Sigmoid colon (tissue), 7 donors: ENCODE results near the gene FGF10. TPM values are rescaled to one million over a fixed set of nuclear protein-coding genes. Genes with fewer than 3 reads are reported as not detected.
A peak's percentile ranks its signal among the peaks of the same experiment; 100 is the strongest.

Experiments
- DNase-seq: peaks from one replicate; pipeline ENCODE4 v3.0.0-alpha.2; 2019
- H3K27ac ChIP-seq, 4 donors: fragments of 200-600 bp; sonication (generic); one replicate each; pipeline ENCODE4 v1.5.1; 2016 to 2019; ENCODE audit warnings: mild to moderate bottlenecking in 1 of 4
- H3K27me3 ChIP-seq, 3 donors: fragments of 200-600 bp; sonication (generic); one replicate each; pipeline ENCODE4 v1.5.1; 2019; ENCODE audit warnings: mild to moderate bottlenecking in 1 of 3
- H3K36me3 ChIP-seq, 4 donors: fragments of 200-600 bp; sonication (generic); one replicate each; pipeline ENCODE4 v1.5.1; 2016 to 2019
- H3K4me1 ChIP-seq, 4 donors: fragments of 200-600 bp; sonication (generic); one replicate each; pipeline ENCODE4 v1.5.1; 2017 to 2019
- H3K4me3 ChIP-seq, 4 donors: fragments of 200-600 bp; sonication (generic); one replicate each; pipeline ENCODE4 v1.5.1; 2017 to 2019; ENCODE audit warnings: mild to moderate bottlenecking in 2 of 4, moderate library complexity in 1 of 4
- H3K9me3 ChIP-seq, 4 donors: fragments of 200-600 bp in 3 of 4; sonication (generic) in 3 of 4; one replicate each; pipeline versions ENCODE4 v1.5.1 to v1.6.1; 2013 to 2019
- EP300 ChIP-seq, 4 donors: sonication (generic); formaldehyde crosslinking; IDR thresholded peaks; one replicate each; pipeline ENCODE4 v1.6.1; 2017; ENCODE audit warnings: antibody characterized with exemption in 4 of 4
- POLR2A ChIP-seq, 2 donors: fragments of 450-650 bp; IDR thresholded peaks; one replicate each; pipeline ENCODE4 v1.6.1; 2016; ENCODE audit warnings: antibody characterized with exemption in 2 of 2, mild to moderate bottlenecking in 2 of 2, moderate library complexity in 2 of 2
- POLR2AphosphoS5 ChIP-seq, 4 donors: sonication (generic); formaldehyde crosslinking; IDR thresholded peaks; one replicate each; pipeline ENCODE4 v1.6.1; 2017; ENCODE audit warnings: antibody characterized with exemption in 4 of 4
- WGBS, 2 donors: extraction: QIAGEN DNeasy Blood & Tissue Kit; methylation state at CpG; one replicate each; pipeline ENCODE4 v1.1.7; 2013; 5-methylcytosine and 5-hydroxymethylcytosine counted together
- intact Hi-C: fragments of 100-400 bp; cut with DNase I; formaldehyde crosslinking; loops from one replicate; pipeline ENCODE4 v1.15.1; 2023
- polyA plus RNA-seq, 3 donors: library from polyadenylated mRNA; stranded (reverse); fragments of 200-250 nt; gene quantifications; one replicate each; pipeline ENCODE4 v1.2.3, GENCODE V29; 2013
- total RNA-seq, 4 donors: library from RNA; depleted of rRNA; stranded (reverse); fragments of >200 nt; gene quantifications; one replicate each; pipeline ENCODE4 v1.1.0, GENCODE V29; 2016
- TF ChIP-seq, protein P1 (sequence below), 4 experiments: fragments of 450-650 bp in 3 of 4; fragments of 200-600 bp in 1 of 4; IDR thresholded peaks; one replicate each; pipeline ENCODE4 v1.5.1; 2016 to 2019; ENCODE audit warnings: antibody characterized with exemption in 4 of 4, mild to moderate bottlenecking in 3 of 4, moderate library complexity in 2 of 4
- donor health status: healthy with polysubstance abuse.
- donor health status: Bipolar disorder and iron deficiency.
- donor health status: healthy.

Gene FGF10
- total and polyA plus RNA-seq, 7 donors: 0.92 to 44.9 (median 25.8) TPM

DNA sequence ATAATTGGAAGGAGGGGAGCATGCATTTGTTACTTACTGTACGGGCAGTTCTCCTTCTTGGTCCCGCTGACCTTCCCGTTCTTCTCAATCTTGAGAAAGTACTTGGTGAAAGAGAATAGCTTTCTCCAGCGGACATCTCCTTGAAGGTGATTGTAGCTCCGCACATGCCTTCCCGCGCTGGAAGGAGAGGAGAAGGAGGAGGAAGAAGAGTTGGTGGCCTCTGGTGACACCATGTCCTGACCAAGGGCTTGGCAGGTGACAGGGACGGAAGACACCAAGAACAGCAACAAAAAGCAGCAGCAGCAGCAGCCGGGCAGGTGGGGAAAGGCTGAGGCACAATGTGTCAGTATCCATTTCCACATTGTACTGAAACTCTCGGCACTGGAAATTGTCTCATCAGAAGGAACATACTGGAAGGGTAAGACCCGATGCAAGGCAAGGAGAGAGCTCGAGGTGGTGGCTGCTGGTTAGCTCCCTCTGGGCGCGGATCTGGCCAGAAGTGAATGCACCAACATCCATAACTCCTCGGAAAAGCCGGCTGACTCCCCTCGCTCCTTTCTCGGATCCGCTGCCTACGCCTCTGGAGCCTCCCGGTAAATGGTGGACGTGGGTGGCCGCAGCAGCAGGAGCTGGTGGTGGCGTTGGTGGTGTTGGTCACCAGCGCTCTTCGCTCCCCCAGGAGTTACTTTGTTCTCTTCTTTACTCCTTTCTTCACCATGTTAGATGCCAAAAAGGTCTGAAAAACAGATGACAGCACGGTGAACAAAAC is 715 bp downstream of the FGF10 start:
- intact Hi-C loops: loop anchor here (5.0 to 10.0 kb wide), 2 partner anchors 54 to 616 kb away; no protein-coding TSS in a partner anchor
- no peak for TF ChIP-seq EP300 (IDR thresholded peaks at IDR 0.05)
- peak in 2 of 4 donors; percentile 17 to 24 for TF ChIP-seq POLR2AphosphoS5 (IDR thresholded peaks at IDR 0.05)

DNA sequence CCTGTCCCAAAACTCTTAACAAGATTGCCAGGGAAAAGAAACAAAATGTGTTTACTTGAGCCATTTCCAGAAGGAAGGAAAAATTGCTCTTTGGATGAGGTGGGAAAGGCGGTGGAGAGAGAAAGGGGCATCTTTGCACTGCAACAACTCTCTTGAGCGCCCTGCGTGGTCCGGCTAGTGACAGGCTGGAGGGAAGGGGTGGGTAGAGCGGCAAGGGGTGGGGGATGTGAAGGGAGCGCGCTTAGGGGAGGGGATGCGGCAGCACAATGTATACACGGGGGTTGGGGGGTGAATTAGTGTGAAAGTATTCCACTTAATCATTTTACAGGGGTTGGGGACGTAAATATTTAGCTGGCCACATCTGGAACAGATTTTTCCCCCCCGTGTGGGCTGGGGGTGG is 1.3 kb downstream of the FGF10 start:
- intact Hi-C loops: loop anchor here (5.0 to 10.0 kb wide), 2 partner anchors 53 to 616 kb away; no protein-coding TSS in a partner anchor
- no peak for DNase-seq
- Histone ChIP-seq H3K4me3 (peak overlapping the region; percentile 57 to 60 (median 59)), H3K9me3 (no peaks in the 10 kb centered on the region), H3K4me1 (peaks cover 0 to 21% (median 11%) of the 10 kb centered on the region in 4 donors), H3K36me3 (no peaks in the 10 kb centered on the region), H3K27ac (peak overlapping the region; percentile 63 to 85 (median 81)), H3K27me3 (no peaks in the 10 kb centered on the region)
- 8 to 32% methylated on average over 11 of the region's 11 CpGs for WGBS, 2 donors
- TF ChIP-seq POLR2AphosphoS5 (IDR thresholded peaks at IDR 0.05) (no peak), POLR2A (IDR thresholded peaks at IDR 0.05) (no peak), EP300 (IDR thresholded peaks at IDR 0.05) (no peak)
- TF ChIP-seq, protein P1, sequence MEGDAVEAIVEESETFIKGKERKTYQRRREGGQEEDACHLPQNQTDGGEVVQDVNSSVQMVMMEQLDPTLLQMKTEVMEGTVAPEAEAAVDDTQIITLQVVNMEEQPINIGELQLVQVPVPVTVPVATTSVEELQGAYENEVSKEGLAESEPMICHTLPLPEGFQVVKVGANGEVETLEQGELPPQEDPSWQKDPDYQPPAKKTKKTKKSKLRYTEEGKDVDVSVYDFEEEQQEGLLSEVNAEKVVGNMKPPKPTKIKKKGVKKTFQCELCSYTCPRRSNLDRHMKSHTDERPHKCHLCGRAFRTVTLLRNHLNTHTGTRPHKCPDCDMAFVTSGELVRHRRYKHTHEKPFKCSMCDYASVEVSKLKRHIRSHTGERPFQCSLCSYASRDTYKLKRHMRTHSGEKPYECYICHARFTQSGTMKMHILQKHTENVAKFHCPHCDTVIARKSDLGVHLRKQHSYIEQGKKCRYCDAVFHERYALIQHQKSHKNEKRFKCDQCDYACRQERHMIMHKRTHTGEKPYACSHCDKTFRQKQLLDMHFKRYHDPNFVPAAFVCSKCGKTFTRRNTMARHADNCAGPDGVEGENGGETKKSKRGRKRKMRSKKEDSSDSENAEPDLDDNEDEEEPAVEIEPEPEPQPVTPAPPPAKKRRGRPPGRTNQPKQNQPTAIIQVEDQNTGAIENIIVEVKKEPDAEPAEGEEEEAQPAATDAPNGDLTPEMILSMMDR (IDR thresholded peaks at IDR 0.05): no peak

More for the DNA sequence above, 715 bp downstream of the FGF10 start:
- Histone ChIP-seq H3K4me1 (peaks cover 0 to 16% (median 11%) of the 10 kb centered on the region in 4 donors), H3K27me3 (no peaks in the 10 kb centered on the region), H3K36me3 (no peaks in the 10 kb centered on the region), H3K4me3 (peak overlapping the region; percentile 57 to 60 (median 59)), H3K9me3 (no peaks in the 10 kb centered on the region), H3K27ac (peak overlapping the region; percentile 63 to 85 (median 81))
- DNase-seq: peak; percentile 77
- WGBS, 2 donors: 4 to 15% methylated on average over 27 of the region's 27 CpGs

DNA sequence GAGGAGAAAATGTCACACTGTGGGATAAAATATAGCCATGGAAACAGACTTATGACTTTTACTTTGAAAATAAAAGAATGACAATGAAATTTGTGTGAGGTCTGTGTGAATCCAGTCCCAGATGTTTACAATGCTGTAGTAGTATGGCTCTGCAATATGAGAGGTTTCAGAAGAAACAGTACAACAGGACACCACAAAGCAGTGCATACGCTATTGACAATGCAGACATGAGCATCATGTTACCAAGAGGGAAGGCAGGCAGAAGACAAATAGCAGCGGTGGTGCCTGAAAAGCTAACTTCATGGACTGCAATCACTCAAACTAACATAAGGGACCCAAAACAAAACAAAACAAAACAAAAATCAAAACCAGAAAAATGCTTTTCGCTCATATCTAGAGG is 1.8 kb downstream of the FGF10 start:
- no peak for DNase-seq
- Histone ChIP-seq H3K36me3 (no peaks in the 10 kb centered on the region), H3K4me1 (peaks cover 0 to 21% (median 11%) of the 10 kb centered on the region in 4 donors), H3K27ac (peak overlapping the region in 3 of 4 donors; percentile 79 to 85 (median 83)), H3K4me3 (peak overlapping the region; percentile 57 to 60 (median 59)), H3K9me3 (no peaks in the 10 kb centered on the region), H3K27me3 (no peaks in the 10 kb centered on the region)
- intact Hi-C loops: loop anchor here (5.0 to 10.0 kb wide), 2 partner anchors 53 to 615 kb away; no protein-coding TSS in a partner anchor
- TF ChIP-seq POLR2AphosphoS5 (IDR thresholded peaks at IDR 0.05): peak in 2 of 4 donors; percentile 15 to 21
- TF ChIP-seq, protein P1 (IDR thresholded peaks at IDR 0.05): no peak
- 15 to 20% methylated on average over 3 of the region's 3 CpGs for WGBS, 2 donors

DNA sequence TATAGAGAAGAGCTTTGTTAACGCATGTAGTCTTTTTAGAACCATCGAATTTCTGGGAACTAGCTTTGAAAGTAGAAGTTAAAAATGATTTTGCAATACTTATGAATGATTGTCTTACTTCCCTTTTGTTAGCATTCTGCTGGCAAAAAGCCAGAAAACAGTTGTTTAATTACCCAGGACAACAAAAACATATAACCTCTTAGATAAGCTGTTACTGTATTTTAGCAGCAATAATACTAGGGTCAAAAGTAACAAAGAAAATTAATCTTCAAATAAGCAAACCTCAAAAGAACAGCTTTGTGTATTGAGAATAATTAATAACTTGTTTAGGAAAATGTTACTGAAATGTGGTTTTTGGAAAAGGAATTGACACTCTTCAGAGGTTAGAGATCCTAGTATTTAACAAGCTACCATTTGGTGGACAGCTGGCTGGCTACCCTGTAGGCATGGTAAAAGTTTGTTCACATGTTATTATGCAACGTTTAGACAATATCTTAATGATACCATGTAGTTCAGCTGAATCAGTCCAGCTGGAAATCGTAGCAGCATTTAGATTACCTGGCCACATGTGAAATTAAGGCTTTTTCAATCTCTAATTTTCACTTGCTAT is 3.8 kb downstream of the FGF10 start:
- intact Hi-C loops: loop anchor here (5.0 to 10.0 kb wide), 2 partner anchors 51 to 613 kb away; no protein-coding TSS in a partner anchor
- H3K27me3 ChIP-seq: no peaks in the 10 kb centered on the region
- no peaks in the 10 kb centered on the region for H3K36me3 ChIP-seq
- H3K9me3 ChIP-seq: no peaks in the 10 kb centered on the region
- H3K4me1 ChIP-seq: peaks cover 0 to 21% (median 13%) of the 10 kb centered on the region in 4 donors
- 31 to 36% methylated on average over 4 of the region's 4 CpGs for WGBS, 2 donors
- peak overlapping the region in 3 of 4 donors; percentile 23 to 85 (median 47) for H3K27ac ChIP-seq
- TF ChIP-seq EP300 (IDR thresholded peaks at IDR 0.05) (no peak), POLR2A (IDR thresholded peaks at IDR 0.05) (no peak), POLR2AphosphoS5 (IDR thresholded peaks at IDR 0.05) (no peak)
- TF ChIP-seq, protein P1 (IDR thresholded peaks at IDR 0.05): no peak
- no peak for DNase-seq
- H3K4me3 ChIP-seq: peak overlapping the region in 3 of 4 donors; percentile 8 to 60 (median 60)

DNA sequence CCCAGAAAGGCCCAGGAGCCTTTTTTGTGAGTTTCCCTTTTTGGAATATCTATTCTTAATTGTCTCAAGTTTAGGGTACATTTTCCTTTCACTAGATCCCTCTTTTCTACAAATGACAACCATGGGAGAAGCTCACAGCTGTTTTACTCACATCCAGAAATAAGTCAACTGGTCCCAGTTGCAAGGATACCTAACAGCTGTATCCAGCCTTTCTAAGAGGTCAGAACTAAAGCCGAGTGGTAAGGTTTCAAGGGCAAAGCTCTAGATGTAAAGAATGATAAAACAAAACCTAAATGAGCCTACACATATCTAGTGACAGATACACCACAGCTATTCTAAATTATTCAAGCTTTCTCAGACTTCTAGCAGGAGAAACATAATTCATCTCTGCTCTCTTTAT is 4.4 kb downstream of the FGF10 start:
- H3K27me3 ChIP-seq: no peaks in the 10 kb centered on the region
- TF ChIP-seq POLR2AphosphoS5 (IDR thresholded peaks at IDR 0.05): no peak
- TF ChIP-seq, protein P1 (IDR thresholded peaks at IDR 0.05): no peak
- TF ChIP-seq EP300 (IDR thresholded peaks at IDR 0.05): no peak
- no peak for TF ChIP-seq POLR2A (IDR thresholded peaks at IDR 0.05)
- no peaks in the 10 kb centered on the region for H3K9me3 ChIP-seq
- peak overlapping the region in 3 of 4 donors; percentile 23 to 52 (median 47) for H3K27ac ChIP-seq
- 28 to 29% methylated on average over 1 of the region's 1 CpG for WGBS, 2 donors
- intact Hi-C loops: loop anchor here (5.0 to 10.0 kb wide), 2 partner anchors 50 to 613 kb away; no protein-coding TSS in a partner anchor
- peaks cover 0 to 21% (median 11%) of the 10 kb centered on the region in 4 donors for H3K4me1 ChIP-seq
- H3K36me3 ChIP-seq: no peaks in the 10 kb centered on the region
- H3K4me3 ChIP-seq: peak overlapping the region in 3 of 4 donors; percentile 8 to 60 (median 60)
- DNase-seq: no peak
